GM23338 (cell line): Measurements from ENCODE around the gene NEK10.

Experiments
- CREB1 ChIP-seq: fragments of 250-450 bp; sonication (Bioruptor Pico); IDR thresholded peaks from 2 replicates; pipeline ENCODE4 v1.5.0; 2020; ENCODE audit warnings: low read depth, mild to moderate bottlenecking, moderate library complexity
- EZH2 ChIP-seq: fragments of 200-600 bp; sonication (generic); IDR thresholded peaks from one replicate; pipeline ENCODE4 v1.8.0; 2017; ENCODE audit warnings: antibody characterized with exemption, mild to moderate bottlenecking, low read depth; ENCODE audit not compliant: unreplicated experiment
- EZH2phosphoT487 ChIP-seq: fragments of 200-600 bp; sonication (generic); IDR thresholded peaks from one replicate; pipeline ENCODE4 v1.8.1; 2018; ENCODE audit warnings: antibody characterized with exemption; ENCODE audit not compliant: unreplicated experiment
- POLR2AphosphoS5 ChIP-seq: IDR thresholded peaks from 2 replicates; pipeline ENCODE4 v1.6.1; 2016; ENCODE audit warnings: antibody characterized with exemption, low read depth
- ZNF331 ChIP-seq: fragments of 250-450 bp; sonication (Bioruptor Pico); IDR thresholded peaks from 2 replicates; pipeline ENCODE4 v1.5.0; 2020; ENCODE audit warnings: low read depth, mild to moderate bottlenecking, moderate library complexity
- ZNF462 ChIP-seq: fragments of 250-450 bp; sonication (Bioruptor Pico); IDR thresholded peaks from 2 replicates; pipeline ENCODE4 v1.5.0; 2020; ENCODE audit warnings: mild to moderate bottlenecking, moderate library complexity
- TF ChIP-seq, protein P1 (sequence below), 2 experiments: fragments of 200-600 bp in 1 of 2; sonication (generic) in 1 of 2; conservative IDR thresholded peaks; 2 replicates each; pipeline versions ENCODE4 v1.5.1 to v1.6.1; 2016 to 2017; ENCODE audit warnings: antibody characterized with exemption in 2 of 2, low read depth in 2 of 2, mild to moderate bottlenecking in 2 of 2, moderate library complexity in 1 of 2
- TF ChIP-seq, protein P2 (sequence below): IDR thresholded peaks from one replicate; pipeline ENCODE4 v1.6.1; 2018; ENCODE audit warnings: antibody characterized with exemption; ENCODE audit not compliant: unreplicated experiment

DNA sequence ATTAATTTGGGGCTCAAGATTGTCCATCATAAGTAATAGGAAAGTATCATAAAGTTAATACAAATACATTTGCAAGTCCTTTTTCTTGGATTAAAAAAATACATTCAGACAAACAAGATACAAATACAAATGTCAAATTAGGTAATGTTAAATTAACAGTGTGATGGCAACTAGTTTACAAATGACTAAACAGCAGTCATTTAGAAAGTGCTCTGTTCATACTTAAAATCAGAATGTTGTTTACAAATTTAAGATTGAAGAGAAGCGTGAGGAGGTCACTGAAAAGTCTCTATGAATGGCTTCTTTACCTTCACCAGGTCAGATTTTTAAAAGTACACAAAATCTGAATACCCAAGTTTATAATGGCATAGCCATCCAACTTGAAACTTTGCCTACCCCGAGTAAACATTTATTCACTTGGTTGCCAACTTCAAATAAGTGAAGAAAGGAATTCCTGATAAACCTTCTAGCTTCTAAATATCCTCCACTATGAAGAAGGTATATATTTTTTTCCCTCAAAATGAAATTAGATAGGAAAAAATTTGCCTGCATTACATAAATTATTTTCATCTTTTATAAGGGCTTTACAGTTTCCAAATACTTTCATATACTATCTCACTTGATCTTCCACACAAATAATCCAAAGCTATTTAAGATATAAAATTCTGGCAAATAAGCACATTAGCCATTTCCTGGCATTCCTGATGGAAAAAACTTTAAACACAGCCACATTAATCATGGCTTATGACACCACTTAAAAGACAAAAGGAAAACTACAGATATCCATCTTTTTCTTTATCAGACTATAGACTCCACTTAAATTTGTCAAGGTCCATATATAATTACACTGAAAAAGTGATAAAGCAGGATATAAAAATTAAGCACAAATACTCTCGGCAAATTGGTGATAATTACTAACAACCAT, 11.5 kb upstream of the NEK10 start:
- TF ChIP-seq, protein P1, sequence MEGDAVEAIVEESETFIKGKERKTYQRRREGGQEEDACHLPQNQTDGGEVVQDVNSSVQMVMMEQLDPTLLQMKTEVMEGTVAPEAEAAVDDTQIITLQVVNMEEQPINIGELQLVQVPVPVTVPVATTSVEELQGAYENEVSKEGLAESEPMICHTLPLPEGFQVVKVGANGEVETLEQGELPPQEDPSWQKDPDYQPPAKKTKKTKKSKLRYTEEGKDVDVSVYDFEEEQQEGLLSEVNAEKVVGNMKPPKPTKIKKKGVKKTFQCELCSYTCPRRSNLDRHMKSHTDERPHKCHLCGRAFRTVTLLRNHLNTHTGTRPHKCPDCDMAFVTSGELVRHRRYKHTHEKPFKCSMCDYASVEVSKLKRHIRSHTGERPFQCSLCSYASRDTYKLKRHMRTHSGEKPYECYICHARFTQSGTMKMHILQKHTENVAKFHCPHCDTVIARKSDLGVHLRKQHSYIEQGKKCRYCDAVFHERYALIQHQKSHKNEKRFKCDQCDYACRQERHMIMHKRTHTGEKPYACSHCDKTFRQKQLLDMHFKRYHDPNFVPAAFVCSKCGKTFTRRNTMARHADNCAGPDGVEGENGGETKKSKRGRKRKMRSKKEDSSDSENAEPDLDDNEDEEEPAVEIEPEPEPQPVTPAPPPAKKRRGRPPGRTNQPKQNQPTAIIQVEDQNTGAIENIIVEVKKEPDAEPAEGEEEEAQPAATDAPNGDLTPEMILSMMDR (conservative IDR thresholded peaks at IDR 0.05; ENCODE audit: low read depth in 2 of 2): no peak
- TF ChIP-seq, protein P2, sequence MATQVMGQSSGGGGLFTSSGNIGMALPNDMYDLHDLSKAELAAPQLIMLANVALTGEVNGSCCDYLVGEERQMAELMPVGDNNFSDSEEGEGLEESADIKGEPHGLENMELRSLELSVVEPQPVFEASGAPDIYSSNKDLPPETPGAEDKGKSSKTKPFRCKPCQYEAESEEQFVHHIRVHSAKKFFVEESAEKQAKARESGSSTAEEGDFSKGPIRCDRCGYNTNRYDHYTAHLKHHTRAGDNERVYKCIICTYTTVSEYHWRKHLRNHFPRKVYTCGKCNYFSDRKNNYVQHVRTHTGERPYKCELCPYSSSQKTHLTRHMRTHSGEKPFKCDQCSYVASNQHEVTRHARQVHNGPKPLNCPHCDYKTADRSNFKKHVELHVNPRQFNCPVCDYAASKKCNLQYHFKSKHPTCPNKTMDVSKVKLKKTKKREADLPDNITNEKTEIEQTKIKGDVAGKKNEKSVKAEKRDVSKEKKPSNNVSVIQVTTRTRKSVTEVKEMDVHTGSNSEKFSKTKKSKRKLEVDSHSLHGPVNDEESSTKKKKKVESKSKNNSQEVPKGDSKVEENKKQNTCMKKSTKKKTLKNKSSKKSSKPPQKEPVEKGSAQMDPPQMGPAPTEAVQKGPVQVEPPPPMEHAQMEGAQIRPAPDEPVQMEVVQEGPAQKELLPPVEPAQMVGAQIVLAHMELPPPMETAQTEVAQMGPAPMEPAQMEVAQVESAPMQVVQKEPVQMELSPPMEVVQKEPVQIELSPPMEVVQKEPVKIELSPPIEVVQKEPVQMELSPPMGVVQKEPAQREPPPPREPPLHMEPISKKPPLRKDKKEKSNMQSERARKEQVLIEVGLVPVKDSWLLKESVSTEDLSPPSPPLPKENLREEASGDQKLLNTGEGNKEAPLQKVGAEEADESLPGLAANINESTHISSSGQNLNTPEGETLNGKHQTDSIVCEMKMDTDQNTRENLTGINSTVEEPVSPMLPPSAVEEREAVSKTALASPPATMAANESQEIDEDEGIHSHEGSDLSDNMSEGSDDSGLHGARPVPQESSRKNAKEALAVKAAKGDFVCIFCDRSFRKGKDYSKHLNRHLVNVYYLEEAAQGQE: no peak
- TF ChIP-seq POLR2AphosphoS5 (no peak), ZNF462 (no peak), EZH2 (no peak), EZH2phosphoT487 (no peak), CREB1 (CRISPR knock-in tag) (no peak), ZNF331 (CRISPR knock-in tag) (no peak)
